Head of caudate nucleus (tissue), 42 donors: ENCODE data around the gene RXRB.
"Not testable (repeated sequence)": the region's sequence is repeated elsewhere in the genome, so short reads cannot be mapped to it uniquely, and the experiment has no call there.

Experiments
- DNase-seq, 42 donors: peaks; one replicate each; pipeline versions ENCODE4 v3.0.0 to v3.0.0-alpha.2; 2020 to 2021; ENCODE audit warnings: mixed read lengths in 7 of 42
- intact Hi-C: fragments of 100-400 bp; cut with DNase I; formaldehyde crosslinking; loops from one replicate; pipeline ENCODE4 v1.15.0; 2022

RXRB gene

GRCh38 chr6:33154349-33154748 lies 46.1 kb downstream of the RXRB start:
- intact Hi-C loops = no loop called here
- no peak for DNase-seq

- DNase-seq = no peak
- intact Hi-C loops = no loop called here
Measured at GRCh38 chr6:33151050-33151449, 49.4 kb downstream of the RXRB start.

GRCh38 chr6:33150560-33150959 lies 49.9 kb downstream of the RXRB start:
- DNase-seq, intact Hi-C loops: not testable (repeated sequence)

- peak in 18 of 42 donors; percentile 17 to 72 (median 42) for DNase-seq
- intact Hi-C loops = no loop called here
Measured at GRCh38 chr6:33147807-33148666, 52.4 kb downstream of the RXRB start.

- intact Hi-C loops = no loop called here
- peak in 9 of 42 donors; percentile 13 to 44 (median 22) for DNase-seq
Measured at GRCh38 chr6:33144373-33144772, 56.1 kb downstream of the RXRB start.
